Measurements from ENCODE around the gene SPATS2. TPM values are rescaled to one million over a fixed set of nuclear protein-coding genes. Genes with fewer than 3 reads are reported as not detected.
A peak's percentile ranks its signal among the peaks of the same experiment; 100 is the strongest.

SPATS2 gene
- total and polyA plus RNA-seq, 2 of the 4 experiments (the other 2 are of a cell fraction): 50.6 to 63.3 TPM

GRCh38 chr12:49552425-49552824 is 185.2 kb downstream of the SPATS2 start:
- no peak for ATAC-seq (ENCODE audit: low read depth)
- BruUV-seq (replicated peaks): no TSS peak
- intact Hi-C loops (cut with micrococcal nuclease): no loop called here

More at GRCh38 chr12:49552425-49552824, 185.2 kb downstream of the SPATS2 start:
- Histone ChIP-seq H3K9me1 (ENCODE audit: insufficient read depth, low read length) (no peaks in the 10 kb centered on the region), H2BK20ac (ENCODE audit: low read depth, low read length) (no peak overlapping the region), H3K4me1 (ENCODE audit: control insufficient read depth, insufficient read depth, low read length) (peaks cover 3% of the 10 kb centered on the region; the same call in 1 of the 2 replicates), H2BK5ac (ENCODE audit: low read depth, low read length, poor library complexity, severe bottlenecking) (no peak overlapping the region), H3K9me3 (ENCODE audit: control insufficient read depth, insufficient read depth, low read length) (no peaks in the 10 kb centered on the region), H3K4ac (ENCODE audit: low read depth, low read length) (no peak overlapping the region), H4K5ac (ENCODE audit: low read depth, low read length) (no peak overlapping the region), H3K14ac (replicated peaks; ENCODE audit: low read depth, low read length) (no peak overlapping the region), H2BK15ac (ENCODE audit: low read depth, low read length) (no peak overlapping the region), H2AK9ac (replicated peaks; ENCODE audit: low read depth, low read length, poor library complexity) (no peak overlapping the region), H3K4me3 (ENCODE audit: insufficient read depth, low read depth, low read length) (no peak overlapping the region), H2BK120ac (ENCODE audit: low read depth, low read length) (no peak overlapping the region), H3K27ac (ENCODE audit: insufficient read depth, low read length) (no peak overlapping the region), H3K23ac (ENCODE audit: low read depth, low read length) (no peak overlapping the region), H4K8ac (ENCODE audit: low read depth in 2 of 2, low read length in 2 of 2) (no peak overlapping the region), H3K27me3 (ENCODE audit: control insufficient read depth, insufficient read depth, low read length) (peaks cover 50% of the 10 kb centered on the region), H3K9ac (ENCODE audit: low read depth, low read length) (no peak overlapping the region), H3K56ac (ENCODE audit: extremely low read depth, insufficient read depth, low read length) (no peak overlapping the region), H4K91ac (ENCODE audit: insufficient read depth, low read depth, low read length) (no peak overlapping the region), H2AFZ (replicated peaks; ENCODE audit: low read length, poor library complexity) (peak overlapping the region; percentile 44), H3K79me1 (ENCODE audit: low read depth in 1 of 2, low read length in 2 of 2) (no peaks in the 10 kb centered on the region), H2AK5ac (ENCODE audit: low read depth, low read length) (no peak overlapping the region), H4K20me1 (ENCODE audit: insufficient read depth, low read length) (no peaks in the 10 kb centered on the region), H3K18ac (ENCODE audit: low read depth, low read length) (no peak overlapping the region), H3K4me2 (ENCODE audit: low read depth, low read length) (no peak overlapping the region), H3K36me3 (ENCODE audit: control insufficient read depth, insufficient read depth, low read length) (peaks cover 4% of the 10 kb centered on the region; the same call in 1 of the 2 replicates)
- no peak for DNase-seq
- dilution Hi-C loops (cut with HindIII; ENCODE audit: low sequenced_read_pairs, unreplicated experiment) (no loop called here), in situ Hi-C loops (cut with MboI; ENCODE audit: low sequenced_read_pairs) (no loop called here)
- TF ChIP-seq CEBPB (IDR thresholded peaks at IDR 0.05; ENCODE audit: low read depth, low read length): no peak
- TF ChIP-seq CHD1 (IDR thresholded peaks at IDR 0.05; ENCODE audit: low read depth, low read length): no peak
- no peak for TF ChIP-seq BHLHE40 (IDR thresholded peaks at IDR 0.05; ENCODE audit: low read depth, low read length)
- no peak for TF ChIP-seq SMC3 (IDR thresholded peaks at IDR 0.05; ENCODE audit: low read depth, low read length)
- no peak for TF ChIP-seq USF2 (IDR thresholded peaks at IDR 0.05; ENCODE audit: low read depth, low read length)
- TF ChIP-seq RCOR1 (IDR thresholded peaks at IDR 0.05; ENCODE audit: insufficient replicate concordance, low read length): no peak
- no peak for TF ChIP-seq CTCF (conservative IDR thresholded peaks at IDR 0.05; ENCODE audit: low read depth, low read length)
- no peak for TF ChIP-seq FOS (IDR thresholded peaks at IDR 0.05; ENCODE audit: low read depth, low read length)
- no peak for TF ChIP-seq ELK1 (IDR thresholded peaks at IDR 0.05; ENCODE audit: borderline replicate concordance, low read depth, low read length)
- no peak for TF ChIP-seq NFE2L2 (IDR thresholded peaks at IDR 0.05; ENCODE audit: low read depth, low read length)
- no peak for TF ChIP-seq POLR2A (IDR thresholded peaks at IDR 0.05; ENCODE audit: low read depth, low read length)
- TF ChIP-seq MXI1 (IDR thresholded peaks at IDR 0.05; ENCODE audit: borderline replicate concordance, low read depth, low read length): no peak
- TF ChIP-seq MAZ (IDR thresholded peaks at IDR 0.05; ENCODE audit: borderline replicate concordance, low read depth, low read length): no peak
- TF ChIP-seq RAD21 (IDR thresholded peaks at IDR 0.05; ENCODE audit: low read length): no peak
- ChIA-PET CTCF (interaction anchor here (0.6 to 1.3 kb wide), 3 partner anchors 17 to 196 kb away, joined by 3 to 4 read pairs (median 3); no protein-coding TSS in a partner anchor), POLR2A (ENCODE audit: unreplicated experiment) (no interaction called here)
- no CpG with 5 or more reads among the region's 9 CpGs for WGBS, 2 experiments (ENCODE audit: extremely low coverage in 2 of 2, insufficient read length in 1 of 2)

Measured in IMR-90 (cell line).